Keratinocyte (primary cell): ENCODE results near the gene BDKRB1. TPM values are rescaled to one million over a fixed set of nuclear protein-coding genes. Genes with fewer than 3 reads are reported as not detected.

Experiments
- DNase-seq: peaks from one replicate; pipeline ENCODE4 v3.0.0-alpha.2; 2011; ENCODE audit warnings: low read depth, missing footprints, low spot score
- FAIRE-seq: peaks from 2 replicates; lab custom pipeline; 2011; peaks lifted over from hg19 to GRCh38; lab: Jason Lieb, UNC
- H2AFZ ChIP-seq: 2 replicates; pipeline ENCODE4 v1.6.0; 2012; ENCODE audit warnings: low read length, control low read depth, inconsistent platforms; ENCODE audit not compliant: control insufficient read depth
- H3K27ac ChIP-seq: 2 replicates; pipeline ENCODE4 v1.5.1; 2011; ENCODE audit warnings: low read length; ENCODE audit not compliant: control insufficient read depth, insufficient read depth
- H3K27me3 ChIP-seq: 3 replicates; pipeline ENCODE4 v1.6.0; 2011; ENCODE audit warnings: low read length; ENCODE audit not compliant: control insufficient read depth, insufficient read depth; ENCODE audit errors: extremely low read depth
- H3K36me3 ChIP-seq, 2 experiments: 2 replicates in 1 of 2; 3 replicates in 1 of 2; pipeline ENCODE4 v1.5.1; 2011; ENCODE audit warnings: low read length in 2 of 2, mild to moderate bottlenecking in 1 of 2; ENCODE audit not compliant: control insufficient read depth in 2 of 2, insufficient read depth in 2 of 2; ENCODE audit errors: extremely low read depth in 1 of 2
- H3K4me1 ChIP-seq: 3 replicates; pipeline ENCODE4 v1.5.1; 2011; ENCODE audit warnings: low read length; ENCODE audit not compliant: control insufficient read depth, insufficient read depth; ENCODE audit errors: extremely low read depth
- H3K4me2 ChIP-seq: 3 replicates; pipeline ENCODE4 v1.6.0; 2011; ENCODE audit warnings: low read depth, low read length; ENCODE audit not compliant: control insufficient read depth, insufficient read depth; ENCODE audit errors: extremely low read depth
- H3K4me3 ChIP-seq, 3 experiments: fragments of 200-600 bp in 1 of 3; sonication (generic) in 1 of 3; 2 replicates in 2 of 3; 3 replicates in 1 of 3; pipeline ENCODE4 v1.5.1; 2011 to 2016; ENCODE audit warnings: low read length in 3 of 3, mild to moderate bottlenecking in 3 of 3, control low read depth in 2 of 3, inconsistent platforms in 1 of 3, low read depth in 1 of 3, mixed read lengths in 1 of 3, mixed run types in 1 of 3, moderate library complexity in 1 of 3; ENCODE audit not compliant: control insufficient read depth in 2 of 3, insufficient read depth in 2 of 3; ENCODE audit errors: extremely low read depth in 1 of 3
- H3K79me2 ChIP-seq: 2 replicates; pipeline ENCODE4 v1.6.0; 2012; ENCODE audit warnings: low read length; ENCODE audit not compliant: control insufficient read depth, insufficient read depth
- H3K9ac ChIP-seq: 3 replicates; pipeline ENCODE4 v1.6.0; 2011; ENCODE audit warnings: low read length; ENCODE audit not compliant: control insufficient read depth, insufficient read depth; ENCODE audit errors: extremely low read depth
- H3K9me1 ChIP-seq: 3 replicates; pipeline ENCODE4 v1.6.0; 2011; ENCODE audit warnings: low read length; ENCODE audit not compliant: control insufficient read depth, insufficient read depth; ENCODE audit errors: extremely low read depth
- H3K9me3 ChIP-seq: 2 replicates; pipeline ENCODE4 v1.5.1; 2012; ENCODE audit warnings: low read depth, low read length; ENCODE audit not compliant: control insufficient read depth
- H4K20me1 ChIP-seq: 3 replicates; pipeline ENCODE4 v1.6.0; 2011; ENCODE audit warnings: low read length; ENCODE audit not compliant: control insufficient read depth, insufficient read depth; ENCODE audit errors: extremely low read depth
- EZH2 ChIP-seq: IDR thresholded peaks from one replicate; pipeline ENCODE4 v1.6.1; 2012; ENCODE audit warnings: inconsistent platforms, mild to moderate bottlenecking, low read length, moderate library complexity
- dilution Hi-C: fragments of 300-500 bp; cut with MboI; formaldehyde crosslinking; loops from one replicate; pipeline ENCODE4 v1.7.0; 2020; ENCODE audit warnings: low sequenced_read_pairs; ENCODE audit not compliant: extremely low pct_ligation_motif_present
- polyA plus RNA-seq, 5 experiments: library from polyadenylated mRNA; depleted of rRNA in 3 of 5; stranded (reverse) in 3 of 5; stranded (forward) in 1 of 5; unstranded in 1 of 5; fragments of >200 nt; gene quantifications; 1 replicate in 1 of 5; 2 replicates in 3 of 5; 3 replicates in 1 of 5; pipeline versions ENCODE4 v1.2.1 to v1.2.3, GENCODE V29; 2011 to 2012; ENCODE audit warnings: missing spikeins in 2 of 5, low read depth in 1 of 5, low replicate concordance in 1 of 5
- TF ChIP-seq, protein P1 (sequence below), 3 experiments: IDR thresholded peaks in 1 of 3; conservative IDR thresholded peaks in 1 of 3; optimal IDR thresholded peaks in 1 of 3; 2 replicates in 2 of 3; 3 replicates in 1 of 3; pipeline versions ENCODE3 to v1.5.1; 2011; ENCODE audit warnings: low read length in 3 of 3, mild to moderate bottlenecking in 3 of 3, moderate library complexity in 2 of 3, control low read depth in 1 of 3, inconsistent platforms in 1 of 3; ENCODE audit not compliant: insufficient read depth in 2 of 3; ENCODE audit errors: extremely low read depth in 1 of 3

The BDKRB1 gene
- polyA plus RNA-seq, 1 donor (not counting 4 experiments of a cell fraction or from before 2014, with no cell fraction given) = 3.4 TPM

DNA sequence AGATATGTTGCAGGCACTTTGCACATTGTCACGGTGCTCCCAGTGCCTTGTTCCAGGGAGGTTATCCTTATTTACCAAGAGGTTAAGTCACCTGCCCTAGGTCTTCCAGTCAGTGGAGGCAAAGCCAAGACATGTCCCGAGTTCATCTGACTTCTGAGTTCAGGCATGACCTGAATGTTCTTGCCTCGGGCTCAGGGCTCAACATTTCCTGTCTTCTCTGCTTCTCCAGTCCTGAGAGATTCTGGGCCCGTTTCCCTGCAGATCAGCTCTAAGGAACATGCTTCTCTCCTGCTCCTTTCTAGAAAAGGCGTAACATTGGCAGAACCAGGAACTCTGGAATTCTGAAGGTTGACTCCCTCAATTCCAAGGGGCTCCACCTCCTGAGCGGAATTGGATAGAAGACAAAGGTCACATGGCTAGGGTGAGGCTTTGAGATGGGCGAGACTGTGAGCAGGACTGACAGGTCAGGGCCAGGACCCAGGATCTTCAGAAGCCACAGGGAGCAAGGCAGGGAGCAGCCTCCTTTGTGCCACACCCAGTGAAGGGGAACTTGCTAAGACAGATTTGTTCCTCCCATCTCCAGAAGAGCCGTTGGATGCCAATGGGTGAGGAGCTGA, 31.4 kb upstream of the BDKRB1 start:
- Histone ChIP-seq H3K27ac (peak overlapping the region; percentile 75), H4K20me1 (no peaks in the 10 kb centered on the region), H3K27me3 (no peaks in the 10 kb centered on the region), H3K9me1 (no peaks in the 10 kb centered on the region), H3K4me1 (peaks cover 35% of the 10 kb centered on the region), H2AFZ (peak overlapping the region; percentile 20), H3K36me3 (peaks cover 0 to 2% of the 10 kb centered on the region in 2 experiments), H3K9ac (peak overlapping the region; percentile 31), H3K9me3 (no peaks in the 10 kb centered on the region), H3K4me3 (peak overlapping the region in 2 of 3 experiments; percentile 21 to 38), H3K4me2 (peak overlapping the region; percentile 38), H3K79me2 (peaks cover 7% of the 10 kb centered on the region)
- dilution Hi-C loops = no loop called here
- TF ChIP-seq, protein P1, sequence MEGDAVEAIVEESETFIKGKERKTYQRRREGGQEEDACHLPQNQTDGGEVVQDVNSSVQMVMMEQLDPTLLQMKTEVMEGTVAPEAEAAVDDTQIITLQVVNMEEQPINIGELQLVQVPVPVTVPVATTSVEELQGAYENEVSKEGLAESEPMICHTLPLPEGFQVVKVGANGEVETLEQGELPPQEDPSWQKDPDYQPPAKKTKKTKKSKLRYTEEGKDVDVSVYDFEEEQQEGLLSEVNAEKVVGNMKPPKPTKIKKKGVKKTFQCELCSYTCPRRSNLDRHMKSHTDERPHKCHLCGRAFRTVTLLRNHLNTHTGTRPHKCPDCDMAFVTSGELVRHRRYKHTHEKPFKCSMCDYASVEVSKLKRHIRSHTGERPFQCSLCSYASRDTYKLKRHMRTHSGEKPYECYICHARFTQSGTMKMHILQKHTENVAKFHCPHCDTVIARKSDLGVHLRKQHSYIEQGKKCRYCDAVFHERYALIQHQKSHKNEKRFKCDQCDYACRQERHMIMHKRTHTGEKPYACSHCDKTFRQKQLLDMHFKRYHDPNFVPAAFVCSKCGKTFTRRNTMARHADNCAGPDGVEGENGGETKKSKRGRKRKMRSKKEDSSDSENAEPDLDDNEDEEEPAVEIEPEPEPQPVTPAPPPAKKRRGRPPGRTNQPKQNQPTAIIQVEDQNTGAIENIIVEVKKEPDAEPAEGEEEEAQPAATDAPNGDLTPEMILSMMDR (optimal IDR thresholded peaks at IDR 0.05 in 1 of 3, IDR thresholded peaks at IDR 0.05 in 1 of 3, conservative IDR thresholded peaks at IDR 0.05 in 1 of 3; ENCODE audit: extremely low read depth in 1 of 3, insufficient read depth in 2 of 3, low read length in 3 of 3) = no peak
- no peak for TF ChIP-seq EZH2
- DNase-seq (peak; percentile 86), FAIRE-seq (peak; percentile 99)

DNA sequence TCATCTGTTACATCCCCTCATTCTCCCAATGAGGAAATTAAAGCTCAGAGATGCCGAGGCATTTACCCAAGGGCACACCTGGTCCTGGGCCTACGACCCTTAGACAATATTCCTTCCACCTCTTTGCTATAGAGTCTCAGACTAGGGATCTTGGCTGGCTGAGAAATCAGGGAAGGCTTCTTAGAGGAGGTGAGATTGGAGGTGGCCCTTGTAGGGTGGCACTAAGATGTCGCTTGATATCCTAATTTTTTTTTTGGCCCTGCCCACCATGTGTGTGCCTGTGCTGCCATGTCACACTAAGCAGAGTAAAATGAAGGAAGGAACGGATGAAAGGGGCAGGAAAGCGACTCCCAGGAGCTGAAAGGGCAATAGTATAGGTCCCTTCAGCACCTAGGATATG, 30.8 kb upstream of the BDKRB1 start:
- Histone ChIP-seq H3K36me3 (peaks cover 0 to 2% of the 10 kb centered on the region in 2 experiments), H3K4me2 (peak overlapping the region; percentile 38), H3K27ac (peak overlapping the region; percentile 75), H3K27me3 (no peaks in the 10 kb centered on the region), H4K20me1 (no peaks in the 10 kb centered on the region), H2AFZ (no peak overlapping the region), H3K4me3 (no peak overlapping the region), H3K79me2 (peaks cover 5% of the 10 kb centered on the region), H3K4me1 (peaks cover 35% of the 10 kb centered on the region), H3K9ac (peak overlapping the region; percentile 50), H3K9me3 (no peaks in the 10 kb centered on the region), H3K9me1 (no peaks in the 10 kb centered on the region)
- TF ChIP-seq EZH2 = no peak
- TF ChIP-seq, protein P1 (optimal IDR thresholded peaks at IDR 0.05 in 1 of 3, IDR thresholded peaks at IDR 0.05 in 1 of 3, conservative IDR thresholded peaks at IDR 0.05 in 1 of 3; ENCODE audit: extremely low read depth in 1 of 3, insufficient read depth in 2 of 3, low read length in 3 of 3) = no peak
- no peak for DNase-seq
- dilution Hi-C loops = no loop called here
- no peak for FAIRE-seq
